ENCODE data around the gene CLPTM1L. TPM values are rescaled to one million over a fixed set of nuclear protein-coding genes. Genes with fewer than 3 reads are reported as not detected.
A peak's percentile ranks its signal among the peaks of the same experiment; 100 is the strongest.
"Not testable (repeated sequence)": the region's sequence is repeated elsewhere in the genome, so short reads cannot be mapped to it uniquely, and the experiment has no call there.

Gene CLPTM1L
- total RNA-seq, 1 donor from 2014 or later: 113 TPM

DNA sequence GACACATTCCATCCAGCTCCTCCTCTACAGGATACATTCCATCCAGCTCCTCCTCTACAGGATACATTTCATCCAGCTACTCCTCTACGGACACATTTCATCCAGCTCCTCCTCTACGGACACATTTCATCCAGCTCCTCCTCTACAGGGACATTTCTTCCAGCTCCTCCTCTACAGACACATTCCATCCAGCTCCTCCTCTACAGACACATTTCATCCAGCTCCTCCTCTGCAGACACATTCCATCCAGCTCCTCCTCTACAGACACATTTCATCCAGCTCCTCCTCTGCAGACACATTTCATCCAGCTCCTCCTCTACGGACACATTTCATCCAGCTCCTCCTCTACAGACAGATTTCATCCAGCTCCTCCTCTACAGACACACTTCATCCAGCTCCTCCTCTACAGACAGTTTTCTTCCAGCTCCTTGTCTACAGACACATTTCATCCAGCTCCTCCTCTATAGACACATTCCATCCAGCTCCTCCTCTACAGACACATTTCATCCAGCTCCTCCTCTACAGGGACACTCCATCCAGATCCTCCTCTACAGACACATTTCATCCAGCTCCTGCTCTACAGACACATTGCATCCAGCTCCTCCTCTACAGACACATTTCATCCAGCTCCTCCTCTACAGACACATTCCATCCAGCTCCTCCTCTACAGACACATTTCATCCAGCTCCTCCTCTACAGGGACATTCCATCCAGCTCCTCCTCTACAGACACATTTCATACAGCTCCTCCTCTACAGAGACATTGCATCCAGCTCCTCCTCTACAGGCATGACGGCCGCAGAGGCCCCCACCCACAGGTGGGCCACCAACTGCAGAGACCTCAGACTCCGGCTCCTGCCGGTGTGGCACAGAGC is 16.4 kb downstream of the CLPTM1L start:
- not testable (repeated sequence) for H3K9ac ChIP-seq (ENCODE audit: low read depth in 1 of 3, low read length in 3 of 3)

DNA sequence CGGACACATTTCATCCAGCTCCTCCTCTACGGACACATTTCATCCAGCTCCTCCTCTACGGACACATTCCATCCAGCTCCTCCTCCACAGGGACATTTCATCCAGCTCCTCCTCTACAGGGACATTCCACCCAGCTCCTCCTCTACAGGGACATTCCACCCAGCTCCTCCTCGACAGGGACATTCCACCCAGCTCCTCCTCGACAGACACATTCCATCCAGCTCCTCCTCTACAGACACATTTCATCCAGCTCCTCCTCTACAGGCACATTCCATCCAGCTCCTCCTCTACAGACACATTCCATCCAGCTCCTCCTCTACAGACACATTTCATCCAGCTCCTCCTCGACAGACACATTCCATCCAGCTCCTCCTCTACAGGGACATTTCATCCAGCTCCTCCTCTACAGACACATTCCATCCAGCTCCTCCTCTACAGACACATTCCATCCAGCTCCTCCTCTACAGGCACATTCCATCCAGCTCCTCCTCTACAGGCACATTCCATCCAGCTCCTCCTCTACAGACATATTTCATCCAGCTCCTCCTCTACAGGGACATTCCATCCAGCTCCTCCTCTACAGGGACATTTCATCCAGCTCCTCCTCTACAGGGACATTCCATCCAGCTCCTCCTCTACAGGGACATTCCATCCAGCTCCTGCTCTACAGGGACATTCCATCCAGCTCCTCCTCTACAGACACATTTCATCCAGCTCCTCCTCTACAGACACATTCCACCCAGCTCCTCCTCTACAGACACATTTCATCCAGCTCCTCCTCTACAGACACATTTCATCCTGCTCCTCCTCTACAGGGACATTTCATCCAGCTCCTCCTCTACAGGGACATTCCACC is 17.8 kb downstream of the CLPTM1L start:
- H3K9ac ChIP-seq (ENCODE audit: low read depth in 1 of 3, low read length in 3 of 3); H3K9me3 ChIP-seq (ENCODE audit: control insufficient read depth in 3 of 3, low read length in 3 of 3); H3K27me3 ChIP-seq (ENCODE audit: control insufficient read depth in 3 of 3, insufficient read depth in 3 of 3, low read length in 3 of 3); H3K4me3 ChIP-seq (ENCODE audit: low read length in 3 of 3); H3K27ac ChIP-seq (ENCODE audit: low read depth, low read length): not testable (repeated sequence)
- H3K36me3 ChIP-seq (ENCODE audit: control insufficient read depth in 3 of 3, insufficient read depth in 3 of 3, low read length in 3 of 3): peaks cover 40 to 47% (median 45%) of the 10 kb centered on the region in 3 donors
- H3K4me1 ChIP-seq (ENCODE audit: control insufficient read depth in 3 of 3, insufficient read depth in 3 of 3, low read length in 3 of 3): peaks cover 13 to 23% (median 16%) of the 10 kb centered on the region in 3 donors

More for the DNA sequence above, 16.4 kb downstream of the CLPTM1L start:
- H3K27ac ChIP-seq (ENCODE audit: low read depth, low read length); H3K27me3 ChIP-seq (ENCODE audit: control insufficient read depth in 3 of 3, insufficient read depth in 3 of 3, low read length in 3 of 3); H3K9me3 ChIP-seq (ENCODE audit: control insufficient read depth in 3 of 3, low read length in 3 of 3); H3K4me3 ChIP-seq (ENCODE audit: low read length in 3 of 3): not testable (repeated sequence)
- Histone ChIP-seq H3K4me1 (ENCODE audit: control insufficient read depth in 3 of 3, insufficient read depth in 3 of 3, low read length in 3 of 3) (peaks cover 13 to 23% (median 16%) of the 10 kb centered on the region in 3 donors), H3K36me3 (ENCODE audit: control insufficient read depth in 3 of 3, insufficient read depth in 3 of 3, low read length in 3 of 3) (peaks cover 45 to 50% (median 47%) of the 10 kb centered on the region in 3 donors)

DNA sequence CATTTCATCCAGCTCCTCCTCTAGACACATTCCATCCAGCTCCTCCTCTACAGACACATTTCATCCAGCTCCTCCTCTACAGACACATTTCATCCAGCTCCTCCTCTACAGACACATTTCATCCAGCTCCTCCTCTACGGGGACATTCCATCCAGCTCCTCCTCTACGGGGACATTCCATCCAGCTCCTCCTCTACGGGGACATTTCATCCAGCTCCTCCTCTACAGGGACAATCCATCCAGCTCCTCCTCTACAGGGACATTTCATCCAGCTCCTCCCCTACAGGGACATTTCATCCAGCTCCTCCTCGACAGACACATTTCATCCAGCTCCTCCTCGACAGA is 18.4 kb downstream of the CLPTM1L start:
- Histone ChIP-seq H3K4me1 (ENCODE audit: control insufficient read depth in 3 of 3, insufficient read depth in 3 of 3, low read length in 3 of 3) (peaks cover 13 to 23% (median 16%) of the 10 kb centered on the region in 3 donors), H3K36me3 (ENCODE audit: control insufficient read depth in 3 of 3, insufficient read depth in 3 of 3, low read length in 3 of 3) (peaks cover 45 to 46% (median 45%) of the 10 kb centered on the region in 3 donors)
- not testable (repeated sequence) for H3K9ac ChIP-seq (ENCODE audit: low read depth in 1 of 3, low read length in 3 of 3); H3K27me3 ChIP-seq (ENCODE audit: control insufficient read depth in 3 of 3, insufficient read depth in 3 of 3, low read length in 3 of 3); H3K9me3 ChIP-seq (ENCODE audit: control insufficient read depth in 3 of 3, low read length in 3 of 3); H3K4me3 ChIP-seq (ENCODE audit: low read length in 3 of 3); H3K27ac ChIP-seq (ENCODE audit: low read depth, low read length)

GRCh38 chr5:1325870-1326531 is 18.9 kb downstream of the CLPTM1L start:
- H3K4me3 ChIP-seq (ENCODE audit: low read length in 3 of 3): no peak overlapping the region
- H3K27ac ChIP-seq (ENCODE audit: low read depth, low read length): no peak overlapping the region
- H3K27me3 ChIP-seq (ENCODE audit: control insufficient read depth in 3 of 3, insufficient read depth in 3 of 3, low read length in 3 of 3): no peaks in the 10 kb centered on the region
- peaks cover 44 to 46% (median 44%) of the 10 kb centered on the region in 3 donors for H3K36me3 ChIP-seq (ENCODE audit: control insufficient read depth in 3 of 3, insufficient read depth in 3 of 3, low read length in 3 of 3)
- H3K9me3 ChIP-seq (ENCODE audit: control insufficient read depth in 3 of 3, low read length in 3 of 3): no peaks in the 10 kb centered on the region
- peaks cover 13 to 18% (median 16%) of the 10 kb centered on the region in 3 donors for H3K4me1 ChIP-seq (ENCODE audit: control insufficient read depth in 3 of 3, insufficient read depth in 3 of 3, low read length in 3 of 3)
- H3K9ac ChIP-seq (ENCODE audit: low read depth in 1 of 3, low read length in 3 of 3): no peak overlapping the region

DNA sequence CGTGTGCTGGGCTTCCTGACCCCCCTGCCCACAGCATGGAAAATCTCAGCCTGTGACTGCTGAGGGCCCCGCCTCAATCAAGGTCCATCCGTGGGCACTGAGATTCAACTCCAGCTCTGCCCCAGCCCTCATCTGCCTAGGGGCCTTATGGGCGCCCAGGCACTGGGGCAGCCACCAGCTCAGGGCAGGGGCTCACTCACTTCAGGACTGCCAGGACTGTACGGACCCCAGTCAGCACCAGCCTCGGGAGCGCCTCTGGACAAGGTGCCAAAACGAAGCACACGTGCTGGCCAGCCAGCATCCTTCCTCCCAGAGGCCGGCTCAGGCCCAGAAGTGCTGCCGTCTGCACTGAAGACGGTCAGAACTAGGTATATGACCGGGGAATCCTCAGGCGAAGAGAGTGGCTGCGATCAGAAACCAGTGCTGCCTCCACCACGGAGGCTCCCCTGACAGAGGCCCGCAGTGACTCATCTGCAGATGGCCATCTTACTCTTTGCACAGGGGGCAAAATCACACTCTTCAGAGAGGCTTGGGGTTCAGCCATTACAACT is 19.6 kb downstream of the CLPTM1L start:
- no peaks in the 10 kb centered on the region for H3K9me3 ChIP-seq (ENCODE audit: control insufficient read depth in 3 of 3, low read length in 3 of 3)
- H3K4me3 ChIP-seq (ENCODE audit: low read length in 3 of 3): no peak overlapping the region
- H3K27ac ChIP-seq (ENCODE audit: low read depth, low read length): peak overlapping the region; percentile 79
- peak overlapping the region; percentile 6 to 68 (median 43) for H3K9ac ChIP-seq (ENCODE audit: low read depth in 1 of 3, low read length in 3 of 3)
- H3K27me3 ChIP-seq (ENCODE audit: control insufficient read depth in 3 of 3, insufficient read depth in 3 of 3, low read length in 3 of 3): no peaks in the 10 kb centered on the region
- peaks cover 12 to 13% (median 13%) of the 10 kb centered on the region in 3 donors for H3K4me1 ChIP-seq (ENCODE audit: control insufficient read depth in 3 of 3, insufficient read depth in 3 of 3, low read length in 3 of 3)
- H3K36me3 ChIP-seq (ENCODE audit: control insufficient read depth in 3 of 3, insufficient read depth in 3 of 3, low read length in 3 of 3): peaks cover 44 to 48% (median 46%) of the 10 kb centered on the region in 3 donors

GRCh38 chr5:1324719-1325190 is 20.1 kb downstream of the CLPTM1L start:
- no peaks in the 10 kb centered on the region for H3K9me3 ChIP-seq (ENCODE audit: control insufficient read depth in 3 of 3, low read length in 3 of 3)
- H3K36me3 ChIP-seq (ENCODE audit: control insufficient read depth in 3 of 3, insufficient read depth in 3 of 3, low read length in 3 of 3): peaks cover 45 to 48% (median 46%) of the 10 kb centered on the region in 3 donors
- no peaks in the 10 kb centered on the region for H3K27me3 ChIP-seq (ENCODE audit: control insufficient read depth in 3 of 3, insufficient read depth in 3 of 3, low read length in 3 of 3)

GRCh38 chr5:1324301-1324700 is 20.6 kb downstream of the CLPTM1L start:
- Histone ChIP-seq H3K27me3 (ENCODE audit: control insufficient read depth in 3 of 3, insufficient read depth in 3 of 3, low read length in 3 of 3) (no peaks in the 10 kb centered on the region), H3K4me3 (ENCODE audit: low read length in 3 of 3) (peak overlapping the region in 1 of 3 donors; percentile 13), H3K9me3 (ENCODE audit: control insufficient read depth in 3 of 3, low read length in 3 of 3) (no peaks in the 10 kb centered on the region), H3K36me3 (ENCODE audit: control insufficient read depth in 3 of 3, insufficient read depth in 3 of 3, low read length in 3 of 3) (peaks cover 50 to 52% (median 50%) of the 10 kb centered on the region in 3 donors), H3K4me1 (ENCODE audit: control insufficient read depth in 3 of 3, insufficient read depth in 3 of 3, low read length in 3 of 3) (peaks cover 12 to 13% (median 13%) of the 10 kb centered on the region in 3 donors), H3K9ac (ENCODE audit: low read depth in 1 of 3, low read length in 3 of 3) (peak overlapping the region in 1 of 3 donors; percentile 68), H3K27ac (ENCODE audit: low read depth, low read length) (peak overlapping the region; percentile 79)

More at GRCh38 chr5:1324719-1325190, 20.1 kb downstream of the CLPTM1L start:
- Histone ChIP-seq H3K27ac (ENCODE audit: low read depth, low read length) (peak overlapping the region; percentile 79), H3K4me1 (ENCODE audit: control insufficient read depth in 3 of 3, insufficient read depth in 3 of 3, low read length in 3 of 3) (peaks cover 12 to 13% (median 13%) of the 10 kb centered on the region in 3 donors), H3K4me3 (ENCODE audit: low read length in 3 of 3) (no peak overlapping the region), H3K9ac (ENCODE audit: low read depth in 1 of 3, low read length in 3 of 3) (peak overlapping the region; percentile 6 to 68 (median 43))

GRCh38 chr5:1323803-1324173 is 21.1 kb downstream of the CLPTM1L start:
- Histone ChIP-seq H3K4me3 (ENCODE audit: low read length in 3 of 3) (no peak overlapping the region), H3K36me3 (ENCODE audit: control insufficient read depth in 3 of 3, insufficient read depth in 3 of 3, low read length in 3 of 3) (peaks cover 51 to 55% (median 52%) of the 10 kb centered on the region in 3 donors), H3K27ac (ENCODE audit: low read depth, low read length) (no peak overlapping the region)

More at GRCh38 chr5:1323803-1324173, 21.1 kb downstream of the CLPTM1L start:
- no peaks in the 10 kb centered on the region for H3K27me3 ChIP-seq (ENCODE audit: control insufficient read depth in 3 of 3, insufficient read depth in 3 of 3, low read length in 3 of 3)
- H3K4me1 ChIP-seq (ENCODE audit: control insufficient read depth in 3 of 3, insufficient read depth in 3 of 3, low read length in 3 of 3): peaks cover 12 to 13% (median 13%) of the 10 kb centered on the region in 3 donors
- H3K9ac ChIP-seq (ENCODE audit: low read depth in 1 of 3, low read length in 3 of 3): peak overlapping the region in 1 of 3 donors; percentile 3
- no peaks in the 10 kb centered on the region for H3K9me3 ChIP-seq (ENCODE audit: control insufficient read depth in 3 of 3, low read length in 3 of 3)

All from skeletal muscle tissue (tissue), 4 donors.